ENCODE measurements around the gene LRRC37B.
"Not testable (repeated sequence)": the region's sequence is repeated elsewhere in the genome, so short reads cannot be mapped to it uniquely, and the experiment has no call there.

LRRC37B gene

GRCh38 chr17:31991821-31992220 is 15.4 kb upstream of the LRRC37B start:
- not testable (repeated sequence) for H3K9me3 ChIP-seq (ENCODE audit: control insufficient read depth, insufficient read depth, low read length); H3K4me1 ChIP-seq (ENCODE audit: control insufficient read depth, low read length); H3K27ac ChIP-seq (ENCODE audit: low read depth, low read length); H3K79me2 ChIP-seq (ENCODE audit: control insufficient read depth, low read length); H3K27me3 ChIP-seq (ENCODE audit: control insufficient read depth, low read length); H3F3A ChIP-seq (ENCODE audit: control insufficient read depth, insufficient read depth); H3K4me2 ChIP-seq (ENCODE audit: low read length); H3K4me3 ChIP-seq (ENCODE audit: low read length); H4K20me1 ChIP-seq (ENCODE audit: control insufficient read depth, insufficient read depth, low read depth, low read length); H3K9me2 ChIP-seq (replicated peaks; ENCODE audit: control insufficient read depth, low read length)
- peaks cover 80% of the 10 kb centered on the region for H3K36me3 ChIP-seq (ENCODE audit: control insufficient read depth, low read length)

GRCh38 chr17:31997005-31997404 is 10.2 kb upstream of the LRRC37B start:
- no peaks in the 10 kb centered on the region for H3K79me2 ChIP-seq (ENCODE audit: control insufficient read depth, low read length)
- no peaks in the 10 kb centered on the region for H3K4me1 ChIP-seq (ENCODE audit: control insufficient read depth, low read length)
- H3K4me2 ChIP-seq (ENCODE audit: low read length), result no peak overlapping the region
- H3K27ac ChIP-seq (ENCODE audit: low read depth, low read length), result no peak overlapping the region
- H3K36me3 ChIP-seq (ENCODE audit: control insufficient read depth, low read length), result peaks cover 77% of the 10 kb centered on the region
- no peaks in the 10 kb centered on the region for H3K27me3 ChIP-seq (ENCODE audit: control insufficient read depth, low read length)
- H3K9me3 ChIP-seq (ENCODE audit: control insufficient read depth, insufficient read depth, low read length), result no peaks in the 10 kb centered on the region
- TF ChIP-seq CTCF (IDR thresholded peaks at IDR 0.05; ENCODE audit: low read depth, low read length, poor library complexity, severe bottlenecking), result no peak
- no peak for TF ChIP-seq EZH2phosphoT487 (IDR thresholded peaks at IDR 0.05; ENCODE audit: borderline replicate concordance, low read length)
- peaks cover 31% of the 10 kb centered on the region for H3F3A ChIP-seq (ENCODE audit: control insufficient read depth, insufficient read depth)
- H3K9me2 ChIP-seq (replicated peaks; ENCODE audit: control insufficient read depth, low read length), result no peaks in the 10 kb centered on the region
- H4K20me1 ChIP-seq (ENCODE audit: control insufficient read depth, insufficient read depth, low read depth, low read length), result peaks cover 5% of the 10 kb centered on the region; the same call in 1 of the 2 replicates
- no peak overlapping the region for H3K4me3 ChIP-seq (ENCODE audit: low read length)

GRCh38 chr17:32007463-32008298 is 498 bp downstream of the LRRC37B start:
- Histone ChIP-seq H3F3A (ENCODE audit: control insufficient read depth, insufficient read depth) (peaks cover 20% of the 10 kb centered on the region), H3K4me1 (ENCODE audit: control insufficient read depth, low read length) (peaks cover 17% of the 10 kb centered on the region), H3K9me2 (replicated peaks; ENCODE audit: control insufficient read depth, low read length) (no peaks in the 10 kb centered on the region), H3K4me3 (ENCODE audit: low read length) (peak overlapping the region; percentile 82), H3K27ac (ENCODE audit: low read depth, low read length) (peak overlapping the region; percentile 21), H3K9me3 (ENCODE audit: control insufficient read depth, insufficient read depth, low read length) (no peaks in the 10 kb centered on the region), H4K20me1 (ENCODE audit: control insufficient read depth, insufficient read depth, low read depth, low read length) (no peaks in the 10 kb centered on the region), H3K27me3 (ENCODE audit: control insufficient read depth, low read length) (peaks cover 5% of the 10 kb centered on the region; the same call in 1 of the 2 replicates), H3K36me3 (ENCODE audit: control insufficient read depth, low read length) (no peaks in the 10 kb centered on the region), H3K79me2 (ENCODE audit: control insufficient read depth, low read length) (peaks cover 49% of the 10 kb centered on the region), H3K4me2 (ENCODE audit: low read length) (peak overlapping the region; percentile 70)
- TF ChIP-seq EZH2phosphoT487 (IDR thresholded peaks at IDR 0.05; ENCODE audit: borderline replicate concordance, low read length) (no peak), CTCF (IDR thresholded peaks at IDR 0.05; ENCODE audit: low read depth, low read length, poor library complexity, severe bottlenecking) (no peak)

- H3K4me2 ChIP-seq (ENCODE audit: low read length), result peak overlapping the region; percentile 70
- peak overlapping the region; percentile 82 for H3K4me3 ChIP-seq (ENCODE audit: low read length)
- H3K27ac ChIP-seq (ENCODE audit: low read depth, low read length), result no peak overlapping the region
- H4K20me1 ChIP-seq (ENCODE audit: control insufficient read depth, insufficient read depth, low read depth, low read length), result no peaks in the 10 kb centered on the region
- H3K79me2 ChIP-seq (ENCODE audit: control insufficient read depth, low read length), result peaks cover 59% of the 10 kb centered on the region
- no peak for TF ChIP-seq EZH2phosphoT487 (IDR thresholded peaks at IDR 0.05; ENCODE audit: borderline replicate concordance, low read length)
- no peak for TF ChIP-seq CTCF (IDR thresholded peaks at IDR 0.05; ENCODE audit: low read depth, low read length, poor library complexity, severe bottlenecking)
- peaks cover 17% of the 10 kb centered on the region for H3K4me1 ChIP-seq (ENCODE audit: control insufficient read depth, low read length)
- no peaks in the 10 kb centered on the region for H3K9me2 ChIP-seq (replicated peaks; ENCODE audit: control insufficient read depth, low read length)
- no peaks in the 10 kb centered on the region for H3K36me3 ChIP-seq (ENCODE audit: control insufficient read depth, low read length)
- peaks cover 5% of the 10 kb centered on the region; the same call in 1 of the 2 replicates for H3K27me3 ChIP-seq (ENCODE audit: control insufficient read depth, low read length)
- H3F3A ChIP-seq (ENCODE audit: control insufficient read depth, insufficient read depth), result peaks cover 13% of the 10 kb centered on the region
- H3K9me3 ChIP-seq (ENCODE audit: control insufficient read depth, insufficient read depth, low read length), result no peaks in the 10 kb centered on the region
Measured at GRCh38 chr17:32009262-32009542, 2.0 kb downstream of the LRRC37B start.

All from DOHH2 (cell line).